HG02610 (cell line): ENCODE data around the gene ADAMTSL3.
"Not testable (repeated sequence)": the region's sequence is repeated elsewhere in the genome, so short reads cannot be mapped to it uniquely, and the experiment has no call there.

ENCODE experiments used
- ATAC-seq: cut with Tn5 transposase; IDR thresholded peaks from one replicate; pipeline ENCODE4 v1.9.1; 2021; ENCODE audit warnings: mild to moderate bottlenecking, moderate library complexity; ENCODE audit not compliant: unreplicated experiment

ADAMTSL3 gene

DNA sequence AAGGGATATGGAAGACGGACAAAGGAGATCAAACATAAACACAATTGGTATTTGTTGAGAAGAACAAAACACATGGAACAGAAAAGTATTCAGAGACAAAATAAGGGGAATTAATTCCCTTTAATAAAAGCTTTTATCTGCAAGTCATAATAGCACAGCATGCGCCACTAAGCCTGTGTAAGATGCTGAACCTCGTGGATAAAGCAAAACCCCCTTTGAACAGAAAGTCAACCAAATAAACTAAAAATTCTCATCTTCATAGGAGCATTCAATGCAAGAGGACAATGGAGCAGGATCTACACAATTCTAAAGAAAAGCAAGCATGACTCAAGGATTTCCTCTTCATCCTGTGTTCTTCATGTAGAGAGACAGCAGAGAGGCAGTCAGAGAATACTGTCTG lies 307.4 kb downstream of the ADAMTSL3 start:
- ATAC-seq, result no peak

DNA sequence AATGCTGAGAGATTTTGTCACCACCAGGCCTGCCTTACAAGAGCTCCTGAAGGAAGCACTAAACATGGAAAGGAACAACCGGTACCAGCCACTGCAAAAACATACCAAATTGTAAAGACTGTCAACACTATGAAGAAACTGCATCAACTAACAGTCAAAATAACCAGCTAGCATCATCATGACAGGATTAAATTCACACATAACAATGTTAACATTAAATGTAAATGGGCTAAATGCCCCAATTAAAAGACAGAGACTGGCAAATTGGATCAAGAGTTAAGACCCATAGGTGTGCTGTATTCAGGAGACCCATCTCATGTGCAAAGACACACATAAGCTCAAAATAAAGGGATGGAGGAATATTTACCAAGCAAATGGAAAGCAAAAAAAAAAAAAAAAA lies 311.0 kb downstream of the ADAMTSL3 start:
- not testable (repeated sequence) for ATAC-seq

DNA sequence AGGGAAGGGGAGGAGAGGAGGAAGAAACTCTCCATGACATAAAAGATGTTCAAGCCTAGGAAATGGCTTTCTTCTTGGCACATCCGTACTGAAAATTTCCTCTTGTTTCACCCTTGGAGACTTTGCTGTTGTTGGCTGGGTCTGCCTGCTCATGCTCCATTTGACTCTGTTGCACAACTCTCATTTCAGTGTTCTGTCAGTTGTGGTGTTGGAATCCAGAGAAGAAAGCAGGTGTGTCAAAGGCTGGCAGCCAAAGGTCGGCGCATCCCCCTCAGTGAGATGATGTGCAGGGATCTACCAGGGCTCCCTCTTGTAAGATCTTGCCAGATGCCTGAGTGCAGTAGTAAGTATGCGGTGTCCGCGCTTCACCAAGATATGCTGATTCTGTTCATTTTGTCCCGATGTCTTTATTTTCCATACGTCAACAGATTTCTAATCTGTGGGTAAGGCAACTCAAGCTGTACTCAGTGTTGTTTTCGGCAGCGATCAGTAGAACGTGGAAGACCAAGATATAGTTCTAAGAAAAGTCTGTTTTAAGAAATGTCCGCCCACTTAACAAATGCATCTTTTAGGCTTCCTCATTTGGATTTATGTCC lies 316.5 kb downstream of the ADAMTSL3 start:
- ATAC-seq, result no peak

DNA sequence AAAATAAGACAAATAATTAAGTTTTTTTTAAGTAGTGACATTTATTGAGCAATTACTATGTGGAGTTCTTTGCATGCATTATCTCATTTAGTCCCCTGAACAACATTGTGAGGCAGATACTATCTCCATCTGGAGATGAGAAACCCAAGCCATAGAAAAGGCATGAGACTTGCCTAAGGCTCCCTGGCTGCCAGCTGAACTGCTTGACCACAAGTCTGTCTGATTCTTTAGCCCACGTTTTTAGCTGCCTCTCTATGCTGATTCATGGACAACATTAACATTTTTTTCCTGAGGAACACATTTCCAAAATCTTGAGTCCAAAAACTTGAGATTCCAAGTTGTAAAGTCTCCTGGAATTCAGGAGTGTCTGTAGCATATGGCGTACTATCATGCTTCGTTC lies 318.1 kb downstream of the ADAMTSL3 start:
- ATAC-seq, result no peak

DNA sequence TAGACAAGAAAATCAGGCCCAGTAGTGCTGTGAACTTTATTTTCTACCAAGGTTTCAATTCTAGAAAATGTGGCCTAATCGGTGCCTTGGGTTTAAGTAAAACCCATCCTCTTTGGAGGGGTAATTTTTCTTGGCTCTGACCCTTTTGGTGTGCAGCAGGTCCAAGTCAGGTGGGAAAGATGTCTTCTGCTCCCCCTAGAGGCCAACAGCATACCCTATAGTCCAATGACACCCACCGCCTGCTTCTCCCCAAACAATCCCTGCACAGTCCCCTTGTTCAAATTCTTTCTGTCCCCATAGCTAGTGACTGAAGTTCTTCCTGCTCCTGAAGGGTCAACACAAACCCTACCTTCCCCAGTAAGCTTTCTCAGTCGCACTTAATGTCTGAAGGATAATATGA lies 319.9 kb downstream of the ADAMTSL3 start:
- no peak for ATAC-seq

DNA sequence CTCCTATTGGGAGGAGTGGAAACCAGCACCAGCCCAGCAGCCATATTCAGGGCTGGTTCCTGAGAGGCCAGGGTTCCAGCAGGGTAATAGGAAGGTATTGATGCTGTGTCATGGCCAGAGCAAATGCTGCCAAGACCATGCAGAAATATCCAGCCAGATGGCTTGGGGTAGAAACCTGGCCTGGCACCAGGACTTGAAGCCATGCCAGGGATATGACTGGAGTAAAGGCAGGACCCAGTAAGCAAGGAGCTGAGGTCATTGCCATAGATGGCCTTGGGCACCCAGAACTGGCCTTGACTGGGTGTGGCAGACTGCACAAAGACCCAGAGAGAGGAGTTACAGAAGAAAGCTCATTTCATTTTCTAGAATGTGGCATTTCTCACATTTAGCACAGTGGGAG lies 324.1 kb downstream of the ADAMTSL3 start:
- ATAC-seq, result no peak

DNA sequence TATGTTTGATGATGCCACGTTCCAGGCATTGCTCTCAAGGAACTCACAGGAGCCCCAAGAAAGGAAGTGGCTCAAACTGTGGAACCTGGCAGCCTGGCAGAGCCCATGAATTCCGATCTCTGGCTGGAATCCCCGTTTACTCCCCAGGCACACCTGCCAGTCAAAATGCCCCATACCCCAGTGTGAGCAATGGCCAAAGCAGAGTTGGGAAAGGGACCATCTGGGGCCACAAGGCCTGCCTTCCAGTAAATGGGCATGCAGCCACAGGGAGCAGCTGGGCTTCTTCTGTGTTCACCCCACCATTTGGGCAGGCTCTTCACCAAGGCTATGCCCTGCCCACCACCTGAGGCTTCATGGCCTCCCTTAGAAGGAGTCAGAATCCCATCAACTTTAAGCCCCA lies 324.7 kb downstream of the ADAMTSL3 start:
- ATAC-seq, result no peak

DNA sequence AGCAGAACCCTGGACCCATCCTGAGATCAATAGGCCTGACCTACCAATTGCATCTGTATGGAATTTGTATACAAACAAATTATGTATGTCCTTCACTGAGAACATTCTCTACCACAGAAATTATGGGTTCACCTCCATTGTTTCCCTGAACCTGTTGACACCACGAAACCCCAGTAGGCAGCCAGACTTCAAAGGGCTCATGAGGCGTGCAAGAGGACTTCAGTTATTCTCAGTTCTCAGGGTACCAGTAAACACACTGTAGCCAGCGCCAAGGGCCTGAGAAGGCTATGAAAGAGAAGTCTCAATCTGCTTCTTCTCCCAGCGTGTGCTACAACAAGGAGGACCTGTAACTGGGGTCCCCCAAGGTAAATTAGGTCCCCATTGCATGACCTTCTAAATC lies 326.7 kb downstream of the ADAMTSL3 start:
- no peak for ATAC-seq

DNA sequence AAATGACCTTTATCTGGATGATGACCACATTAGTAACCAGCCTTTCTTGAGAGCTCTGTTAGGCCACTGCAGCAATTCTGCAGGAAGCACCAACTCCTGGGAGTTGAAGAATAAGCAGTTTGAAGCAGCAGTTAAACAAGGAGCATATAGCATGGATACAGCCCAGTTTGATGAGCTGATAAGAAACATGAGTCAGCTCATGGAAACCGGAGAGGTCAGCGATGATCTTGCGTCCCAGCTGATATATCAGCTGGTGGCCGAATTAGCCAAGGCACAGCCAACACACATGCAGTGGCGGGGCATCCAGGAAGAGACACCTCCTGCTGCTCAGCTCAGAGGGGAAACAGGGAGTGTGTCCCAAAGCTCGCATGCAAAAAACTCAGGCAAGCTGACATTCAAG lies 328.8 kb downstream of the ADAMTSL3 start:
- no peak for ATAC-seq

DNA sequence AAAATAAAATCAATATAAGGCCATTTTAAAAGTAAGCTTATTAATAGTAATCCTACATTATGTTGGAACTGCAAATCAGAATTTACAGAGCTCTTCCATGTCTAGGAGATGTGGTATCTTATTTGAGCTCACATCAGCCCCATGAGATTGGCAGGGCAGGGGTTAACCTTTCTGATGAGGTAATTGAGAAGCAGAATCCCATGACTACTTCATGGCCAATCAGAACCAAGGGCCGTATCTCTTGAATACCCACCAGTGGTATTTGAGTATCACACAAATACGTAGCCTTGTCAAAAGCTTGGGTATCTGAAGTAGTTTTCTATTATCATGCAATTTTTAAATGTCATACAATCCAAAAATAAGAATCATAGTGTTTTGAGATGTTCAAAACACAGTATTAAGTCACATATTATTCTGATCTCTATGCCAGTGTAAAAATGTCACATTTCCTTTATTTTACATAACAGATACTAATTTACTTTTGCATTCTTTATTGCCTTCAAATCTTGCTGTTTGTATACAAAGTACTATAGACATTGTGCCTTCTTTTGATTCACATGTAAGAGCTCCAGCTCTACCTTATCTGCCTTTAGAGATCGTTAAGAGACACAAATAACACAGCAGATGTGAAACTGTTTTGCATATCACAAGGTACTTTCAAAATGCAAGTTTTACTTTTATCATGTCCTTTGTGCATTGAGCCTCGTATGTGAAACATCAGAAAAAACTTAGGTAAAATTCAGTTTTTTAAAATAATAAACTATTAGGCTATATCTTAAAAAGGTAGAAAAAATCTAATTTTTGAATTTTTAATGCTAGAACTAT lies 329.9 kb downstream of the ADAMTSL3 start:
- peak; percentile 69 for ATAC-seq

DNA sequence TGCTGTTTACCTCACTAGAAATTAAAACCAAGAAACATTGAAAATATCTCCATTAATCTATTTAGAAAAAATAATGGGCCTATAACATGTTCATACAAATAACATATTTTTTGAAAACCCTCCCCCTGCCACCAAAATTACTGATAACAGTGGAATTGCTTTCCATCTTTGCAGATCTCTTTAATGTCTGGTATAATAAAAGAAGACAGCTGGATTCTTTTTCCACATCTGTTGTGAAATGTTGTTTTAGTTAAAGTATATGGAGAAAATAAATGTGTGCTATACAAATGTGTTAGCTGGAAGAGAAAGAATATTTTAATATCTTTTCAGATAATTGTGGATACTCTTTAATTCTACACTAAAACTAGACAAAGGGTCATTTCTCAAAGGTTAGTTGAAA lies 330.7 kb downstream of the ADAMTSL3 start:
- no peak for ATAC-seq

DNA sequence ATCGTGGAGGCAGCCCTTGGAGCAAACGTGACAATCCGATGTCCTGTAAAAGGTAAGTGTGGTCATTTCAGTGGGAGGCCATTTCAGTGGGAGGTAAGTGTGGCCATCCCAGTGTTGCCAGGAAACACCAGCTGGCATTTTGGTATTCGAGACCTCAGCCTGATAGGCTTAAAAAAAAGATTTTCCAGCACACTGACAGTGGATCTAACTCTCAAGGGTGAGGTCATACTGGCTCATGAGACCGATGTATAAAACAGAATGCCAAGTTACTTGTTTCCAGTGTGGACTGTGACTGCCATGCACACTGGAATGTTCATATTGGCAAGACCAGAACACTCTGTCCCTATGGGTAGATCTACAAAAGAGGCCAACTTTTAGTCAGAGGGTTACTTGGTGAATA lies 337.2 kb downstream of the ADAMTSL3 start:
- no peak for ATAC-seq

DNA sequence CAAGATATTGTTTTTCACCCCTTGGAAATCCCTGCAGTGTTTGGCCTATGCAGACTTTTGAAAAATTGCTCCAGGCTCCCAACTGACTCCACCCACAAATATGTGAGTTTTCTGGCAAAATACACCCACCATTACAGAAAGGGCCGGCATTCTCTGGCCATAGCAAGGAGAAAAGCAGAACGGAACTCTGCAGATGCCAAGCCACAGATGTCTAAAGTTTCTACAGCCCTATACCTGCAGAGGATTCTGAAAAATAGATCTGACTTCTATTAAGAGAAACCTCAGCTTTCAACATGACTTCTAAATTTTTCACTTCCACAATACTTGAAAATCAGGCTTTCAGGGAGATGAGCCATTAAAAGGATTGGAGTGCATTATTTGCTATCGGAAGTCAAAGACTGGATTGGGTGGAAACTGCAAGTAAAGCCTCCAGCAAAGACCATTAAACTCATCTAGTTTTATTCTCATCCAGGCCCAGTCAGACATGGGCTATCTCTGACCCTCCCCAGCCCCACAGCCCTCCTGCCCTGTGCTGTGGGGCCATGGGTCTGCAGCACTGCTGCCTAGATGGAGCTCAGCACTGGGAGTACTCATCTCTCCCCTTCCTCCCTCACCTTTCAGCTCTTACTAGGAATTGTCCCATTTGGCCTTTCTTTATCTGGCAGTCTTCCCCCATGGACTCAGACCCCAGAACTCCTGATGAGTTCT lies 338.6 kb downstream of the ADAMTSL3 start:
- ATAC-seq, result peak; percentile 61

DNA sequence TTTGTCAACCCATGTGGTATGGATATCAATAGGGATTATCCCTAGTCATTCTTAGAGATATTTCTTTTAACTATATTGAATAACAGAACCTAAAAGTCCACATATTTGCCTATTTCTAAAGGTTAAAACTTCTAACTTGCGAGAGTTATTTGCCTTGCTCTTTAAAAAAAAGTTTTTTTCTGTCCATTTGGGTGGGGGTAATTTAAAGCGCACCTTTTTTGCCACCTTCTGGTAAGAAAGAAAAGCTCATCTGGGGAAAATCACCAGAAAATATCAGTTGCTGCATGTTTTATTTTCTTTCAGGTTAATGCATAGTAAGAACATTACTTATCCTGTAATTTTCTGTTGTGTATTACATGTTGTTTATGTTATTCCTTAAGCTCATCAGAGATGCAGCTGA lies 339.7 kb downstream of the ADAMTSL3 start:
- no peak for ATAC-seq

DNA sequence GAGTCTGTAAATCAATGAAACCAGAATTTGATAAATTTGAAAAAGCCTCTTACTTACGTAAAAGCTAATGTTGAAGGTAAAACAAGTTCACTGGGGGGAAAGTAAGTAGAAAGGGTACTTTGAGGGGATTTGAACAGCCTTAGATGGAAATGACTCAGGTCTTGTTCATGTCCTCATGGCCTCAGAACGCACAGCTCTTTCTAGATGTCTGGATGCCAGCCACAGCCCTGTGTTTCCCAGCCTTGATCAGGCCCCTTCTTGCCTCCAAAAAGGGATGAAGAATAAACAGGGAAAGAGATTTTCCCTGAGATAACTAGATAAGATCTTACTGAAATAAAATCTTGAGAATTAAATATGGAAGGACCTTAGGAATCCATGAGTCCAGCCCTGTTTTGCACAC lies 344.6 kb downstream of the ADAMTSL3 start:
- ATAC-seq, result no peak

DNA sequence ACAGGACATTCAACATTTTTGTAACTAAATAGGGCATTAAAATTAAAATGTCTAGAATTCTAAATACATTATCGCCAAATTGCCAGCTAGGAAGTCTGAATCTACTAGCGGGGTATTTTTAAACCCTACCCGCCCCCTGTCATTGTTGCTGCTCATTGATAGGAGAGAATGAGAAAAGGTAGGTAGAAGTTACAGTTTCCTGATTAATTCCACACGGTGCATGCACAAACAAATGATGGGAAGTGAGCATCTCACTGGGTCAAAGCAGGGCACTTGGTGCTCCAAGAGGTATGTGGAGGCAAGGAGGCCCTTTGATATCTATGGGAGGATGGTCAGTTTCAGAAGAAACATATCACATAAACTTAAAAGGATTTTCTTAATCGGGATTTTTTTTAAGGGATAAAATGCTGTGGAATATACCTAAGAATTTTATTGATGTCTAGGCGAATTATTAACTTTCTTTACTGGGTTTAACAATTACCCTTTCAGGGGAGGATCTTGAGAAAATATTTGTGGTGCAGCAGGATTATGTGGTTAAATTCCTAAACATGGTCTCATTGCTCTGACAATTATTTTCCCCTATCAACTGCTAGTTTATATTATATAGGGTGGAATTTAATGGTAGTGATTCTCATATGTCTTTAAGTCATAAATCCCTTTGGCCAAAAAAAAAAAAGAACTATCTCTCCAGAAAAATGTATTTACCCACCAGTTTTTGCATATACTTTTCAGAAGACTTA lies 345.6 kb downstream of the ADAMTSL3 start:
- ATAC-seq, result no peak

DNA sequence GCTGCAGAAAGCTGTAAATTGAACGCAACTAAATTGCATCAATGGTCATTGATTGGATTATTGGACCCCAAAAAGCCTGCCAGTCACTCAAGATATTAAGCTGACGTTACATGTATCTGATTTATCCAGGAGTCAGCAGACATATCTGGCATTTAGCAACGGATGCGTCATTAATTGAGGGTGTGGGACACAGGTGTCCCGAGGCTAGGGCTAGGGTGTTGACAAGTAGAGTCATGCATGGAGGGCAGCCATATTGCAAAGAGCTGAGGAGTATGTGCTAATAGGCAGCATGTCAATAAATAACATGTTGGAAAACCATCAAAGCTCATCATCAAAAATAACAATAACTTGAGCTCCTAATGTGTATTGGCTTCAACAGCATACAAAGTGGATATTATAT lies 347.1 kb downstream of the ADAMTSL3 start:
- ATAC-seq, result no peak

DNA sequence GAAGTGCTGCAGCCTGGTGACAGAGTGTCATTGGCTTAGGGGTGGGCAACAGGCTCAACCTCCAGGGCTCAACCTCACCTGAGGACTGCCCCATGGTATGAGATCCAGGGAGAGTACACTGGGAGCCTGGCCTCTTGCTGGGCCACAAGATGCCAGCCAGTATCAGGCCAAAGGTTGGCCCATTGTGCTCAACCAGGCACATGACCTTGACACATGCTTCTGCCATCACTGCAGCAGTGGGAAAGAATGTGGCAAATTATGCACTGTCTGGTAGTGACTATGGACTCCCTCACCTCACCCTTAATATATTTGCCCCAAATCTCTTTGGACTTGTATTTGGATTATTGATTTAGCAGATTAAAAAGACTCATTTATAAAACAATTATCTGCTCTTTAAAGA lies 347.7 kb downstream of the ADAMTSL3 start:
- no peak for ATAC-seq

DNA sequence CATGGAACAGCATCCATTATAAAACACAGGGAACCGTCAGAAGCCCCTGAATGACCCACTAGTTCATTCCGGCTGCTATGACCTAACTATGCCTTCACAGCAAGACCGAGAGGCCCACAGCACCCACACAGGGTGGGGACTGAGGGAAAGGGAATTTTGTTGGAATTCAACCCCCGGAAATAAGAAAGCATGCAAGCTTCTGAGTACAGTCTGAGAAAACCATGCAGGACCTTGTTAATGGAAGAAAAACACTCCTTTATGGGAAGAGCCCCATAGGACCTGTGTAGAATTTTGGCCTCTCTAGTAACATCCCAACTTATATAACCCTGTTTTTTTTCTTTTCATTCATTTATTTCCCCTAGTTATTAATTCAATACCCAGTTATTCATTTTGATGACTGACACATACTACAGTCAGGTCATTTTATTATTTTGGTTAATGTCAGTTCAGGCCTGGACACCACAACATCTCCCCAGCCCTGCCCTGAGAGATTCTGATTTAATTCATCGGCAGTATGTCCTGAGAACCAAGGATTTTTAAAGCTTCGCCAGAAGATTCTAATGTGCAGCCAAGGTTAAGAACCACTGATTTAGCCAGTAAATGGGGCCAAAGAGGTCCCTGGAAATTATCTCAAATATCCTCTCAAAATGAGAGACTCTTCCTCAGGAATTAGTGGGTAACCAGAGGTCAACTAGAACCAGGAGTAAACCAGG lies 350.0 kb downstream of the ADAMTSL3 start:
- no peak for ATAC-seq

DNA sequence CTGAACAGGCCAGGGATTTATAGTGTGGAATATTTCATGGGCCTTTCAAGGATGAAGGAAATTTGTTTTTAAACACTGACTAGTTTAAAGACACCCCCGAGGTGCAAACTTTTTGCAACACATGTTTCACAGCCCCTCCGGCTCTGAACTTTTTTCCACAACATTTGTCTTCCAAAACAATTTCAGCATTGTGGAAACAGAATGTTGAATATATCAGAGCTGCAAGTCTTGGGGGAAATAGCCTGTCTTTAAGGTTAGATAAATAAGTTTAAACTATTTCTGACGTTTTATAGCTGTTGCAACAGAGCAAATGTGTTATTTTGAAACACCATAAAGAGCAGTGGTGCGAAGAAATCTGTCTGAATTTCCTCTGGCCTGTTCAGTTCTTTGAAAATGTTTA lies 352.5 kb downstream of the ADAMTSL3 start:
- no peak for ATAC-seq

DNA sequence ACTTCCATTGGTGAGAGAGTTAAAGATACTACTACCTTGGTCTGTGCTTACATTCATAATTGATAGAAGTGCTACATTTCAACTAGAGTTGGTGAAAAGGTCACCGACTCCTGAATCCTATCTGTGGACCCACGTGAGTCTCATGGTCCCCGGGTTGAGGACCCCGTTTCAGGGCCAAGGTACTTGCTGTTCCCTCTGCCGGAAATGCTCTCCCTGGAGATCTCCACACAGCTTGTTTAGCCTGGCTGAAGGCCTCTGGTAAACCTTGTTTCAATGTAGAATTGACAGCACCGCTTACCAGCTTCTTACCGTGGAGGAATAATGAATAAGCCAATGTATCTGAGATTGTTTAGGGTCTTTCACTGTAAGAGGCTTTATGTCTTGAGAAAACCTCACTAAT lies 355.7 kb downstream of the ADAMTSL3 start:
- no peak for ATAC-seq
